GM18951 (cell line): ENCODE data around the gene FAM83B.

Source experiments
- POLR2A ChIP-seq: IDR thresholded peaks from 4 replicates; pipeline ENCODE4 v1.6.1; 2011; ENCODE audit warnings: mild to moderate bottlenecking; ENCODE audit not compliant: insufficient read length, insufficient read depth; ENCODE audit errors: extremely low read depth
- in situ Hi-C: fragments of 300-500 bp; cut with MboI; formaldehyde crosslinking; loops from one replicate; pipeline ENCODE4 v1.12.0; 2022; ENCODE audit warnings: low sequenced_read_pairs, mixed read lengths, inconsistent platforms; ENCODE audit not compliant: unreplicated experiment

Gene FAM83B

GRCh38 chr6:54835176-54835575 lies 11.4 kb upstream of the FAM83B start:
- no peak for TF ChIP-seq POLR2A
- in situ Hi-C loops: no loop called here

- no peak for TF ChIP-seq POLR2A
- in situ Hi-C loops: no loop called here
Observed at GRCh38 chr6:54846857-54847674, 495 bp downstream of the FAM83B start.

DNA sequence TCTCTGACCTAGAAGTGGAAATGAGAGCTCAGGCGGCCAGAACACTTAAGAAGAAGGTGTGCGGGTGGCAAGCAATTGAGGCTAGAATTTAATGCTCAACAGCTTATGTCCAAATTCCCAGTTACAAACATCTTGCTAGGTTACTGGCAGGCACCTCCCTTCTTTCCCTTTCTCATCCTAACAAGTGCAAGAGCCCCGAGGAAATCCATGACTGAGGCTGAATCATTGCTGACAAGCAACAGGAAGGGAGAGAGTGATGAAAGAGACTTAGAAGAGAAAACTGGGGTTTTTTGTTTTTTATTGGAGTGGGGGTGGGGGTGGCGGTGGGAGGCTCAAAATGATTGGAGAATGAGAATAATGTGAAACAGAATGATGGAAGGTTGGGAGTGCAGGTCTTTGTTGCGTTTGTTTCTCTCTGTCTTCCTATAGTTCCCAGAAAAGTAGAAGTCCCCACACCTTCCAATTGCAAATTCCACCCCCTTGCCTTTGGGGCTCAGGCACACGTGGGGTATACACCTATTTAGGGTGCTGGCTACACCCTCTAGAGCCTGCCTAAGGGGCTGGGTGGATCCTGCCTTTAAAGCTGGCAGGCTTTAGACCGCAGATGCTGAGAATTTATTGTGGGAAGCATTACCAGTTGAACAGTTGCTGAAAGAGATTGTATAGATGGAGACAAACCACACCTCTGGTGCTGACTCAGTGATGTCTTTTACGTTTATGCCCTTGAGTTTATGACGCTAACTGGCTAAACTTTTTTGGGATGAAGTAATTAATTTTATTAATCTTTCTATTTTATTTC lies 1.4 kb downstream of the FAM83B start:
- TF ChIP-seq POLR2A: no peak
- in situ Hi-C loops: no loop called here

DNA sequence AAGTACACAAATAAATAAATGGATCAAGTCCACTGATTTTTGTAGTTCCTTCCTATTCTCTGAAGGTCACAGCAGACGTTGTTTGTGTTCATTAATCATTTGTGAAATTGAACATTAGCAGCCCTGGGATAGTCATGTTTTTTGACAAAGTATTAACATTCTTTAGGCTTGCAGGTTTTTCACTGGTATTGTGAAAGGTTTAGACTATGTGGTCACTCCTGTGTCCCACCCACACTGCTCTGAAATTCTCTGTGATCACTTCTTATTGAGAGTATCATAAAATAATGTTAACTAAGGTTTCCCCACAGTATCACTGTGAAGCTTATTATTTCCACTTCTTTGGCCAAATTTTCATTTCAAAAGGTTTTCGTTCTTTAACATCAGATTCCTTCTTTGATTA lies 3.5 kb downstream of the FAM83B start:
- in situ Hi-C loops: no loop called here

DNA sequence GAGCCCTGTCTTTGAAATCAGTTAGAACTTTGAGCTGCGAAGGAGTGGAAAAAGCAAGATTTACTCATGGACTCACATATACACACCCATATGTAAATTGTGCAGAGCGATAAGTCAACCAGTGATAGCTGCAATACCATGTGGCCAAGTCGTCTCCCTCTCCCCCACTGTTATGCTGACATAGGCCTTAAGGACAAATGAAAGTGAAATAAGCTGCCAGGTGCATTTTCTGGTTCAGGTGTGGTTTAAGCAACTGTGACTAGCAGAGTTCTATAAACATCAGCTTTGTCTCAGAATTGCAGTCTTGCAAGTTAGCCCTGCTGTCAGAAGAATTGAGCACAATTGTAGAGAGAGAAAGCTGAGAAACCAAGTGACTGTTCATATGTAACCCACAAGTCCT lies 9.6 kb downstream of the FAM83B start:
- in situ Hi-C loops: no loop called here
- TF ChIP-seq POLR2A: no peak

More for the DNA sequence above, 3.5 kb downstream of the FAM83B start:
- TF ChIP-seq POLR2A: no peak

DNA sequence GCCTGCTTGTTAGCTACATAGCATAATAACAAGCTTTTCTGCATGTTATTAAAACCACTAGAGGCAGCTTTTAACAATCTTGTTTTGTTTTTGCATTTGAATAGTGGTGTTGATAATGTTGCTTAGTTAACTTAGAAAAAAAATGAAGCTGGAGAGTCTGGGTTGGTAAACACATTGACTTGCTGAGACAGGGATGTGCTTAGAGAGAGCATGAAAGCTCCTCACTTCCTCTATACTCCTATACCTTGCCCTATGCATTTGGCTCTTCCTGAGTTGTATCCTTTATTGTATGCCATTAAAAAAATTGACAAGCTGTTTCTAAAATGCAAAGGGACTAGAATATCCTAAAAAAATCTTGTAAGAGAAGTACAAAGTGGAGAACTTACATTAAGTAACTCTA lies 13.6 kb downstream of the FAM83B start:
- TF ChIP-seq POLR2A: no peak
- in situ Hi-C loops: no loop called here

DNA sequence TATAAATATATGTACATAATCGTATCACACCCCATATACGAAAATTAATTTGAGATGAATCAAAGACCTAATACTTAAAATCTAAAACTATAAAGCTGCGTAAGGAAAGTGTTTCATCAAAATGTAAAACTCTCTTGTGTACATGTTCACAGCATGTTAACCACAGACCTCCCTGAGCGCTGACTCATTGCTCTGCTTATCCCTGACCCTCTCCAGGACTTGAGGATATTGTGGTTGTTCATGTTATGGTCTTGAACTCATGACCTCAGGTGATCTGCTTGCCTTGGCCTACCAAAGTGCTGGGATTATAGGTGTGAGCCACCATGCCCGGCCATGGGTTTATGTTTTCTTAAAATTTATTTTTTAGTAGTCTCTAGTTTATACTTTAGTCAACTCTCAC lies 14.2 kb downstream of the FAM83B start:
- in situ Hi-C loops: no loop called here

DNA sequence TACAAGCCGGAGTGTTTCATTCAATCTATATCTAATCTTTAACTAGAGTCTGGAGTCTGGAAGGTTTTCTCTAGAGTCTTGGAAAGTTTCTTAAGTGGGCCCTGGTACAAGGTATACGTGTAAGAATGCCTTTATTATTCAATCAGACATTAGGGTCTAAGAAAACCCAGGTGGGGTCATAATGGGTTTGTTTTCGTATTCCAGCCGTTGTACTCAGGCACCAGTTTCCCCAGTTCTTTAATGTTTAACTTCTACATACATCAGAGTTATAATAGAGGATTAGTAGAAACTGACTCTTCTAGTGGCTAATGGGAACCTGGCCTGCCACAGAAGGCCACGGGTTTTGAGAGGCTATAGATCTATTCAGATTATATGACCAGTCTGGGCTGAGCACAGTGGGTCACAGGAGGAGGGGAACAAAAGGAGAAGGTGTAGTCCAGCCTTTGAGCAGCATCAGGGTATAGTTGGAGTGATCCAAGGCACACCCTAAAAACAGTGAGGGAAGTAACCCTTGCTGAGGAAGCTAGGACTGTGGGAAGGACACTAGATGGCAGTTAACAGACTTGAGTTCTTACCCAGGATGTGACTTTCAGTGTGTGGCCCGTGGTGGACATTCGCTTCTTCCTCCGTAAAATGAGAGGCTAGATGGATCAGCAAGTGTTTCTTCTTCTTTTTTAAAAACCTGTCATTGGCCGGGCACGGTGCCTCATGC lies 15.5 kb downstream of the FAM83B start:
- in situ Hi-C loops: no loop called here
- TF ChIP-seq POLR2A: no peak

More for the DNA sequence above, 14.2 kb downstream of the FAM83B start:
- TF ChIP-seq POLR2A: no peak

GRCh38 chr6:54864272-54864671 lies 17.7 kb downstream of the FAM83B start:
- no peak for TF ChIP-seq POLR2A
- in situ Hi-C loops: no loop called here

- in situ Hi-C loops: no loop called here
- TF ChIP-seq POLR2A: no peak
Observed at GRCh38 chr6:54865091-54865631, 18.6 kb downstream of the FAM83B start.

DNA sequence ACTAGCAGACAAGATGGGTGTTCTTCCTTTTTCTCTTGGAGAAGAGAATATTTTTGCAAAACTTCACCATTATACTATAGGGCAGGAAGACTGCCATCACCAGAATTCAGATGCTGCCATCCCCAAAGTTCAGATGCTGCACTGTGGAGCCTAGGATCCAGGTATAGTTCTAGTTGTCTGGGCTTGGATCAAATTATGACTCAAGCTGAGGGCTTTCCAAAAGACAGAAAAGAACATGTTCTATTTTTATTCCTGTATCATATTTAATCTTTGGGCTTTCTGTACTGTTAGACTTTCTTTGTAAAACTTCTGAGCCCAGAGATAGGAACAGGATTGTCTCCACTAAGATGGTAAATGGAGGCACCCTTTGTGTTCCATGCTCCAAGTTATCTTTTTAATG lies 22.0 kb downstream of the FAM83B start:
- TF ChIP-seq POLR2A: no peak
- in situ Hi-C loops: no loop called here

DNA sequence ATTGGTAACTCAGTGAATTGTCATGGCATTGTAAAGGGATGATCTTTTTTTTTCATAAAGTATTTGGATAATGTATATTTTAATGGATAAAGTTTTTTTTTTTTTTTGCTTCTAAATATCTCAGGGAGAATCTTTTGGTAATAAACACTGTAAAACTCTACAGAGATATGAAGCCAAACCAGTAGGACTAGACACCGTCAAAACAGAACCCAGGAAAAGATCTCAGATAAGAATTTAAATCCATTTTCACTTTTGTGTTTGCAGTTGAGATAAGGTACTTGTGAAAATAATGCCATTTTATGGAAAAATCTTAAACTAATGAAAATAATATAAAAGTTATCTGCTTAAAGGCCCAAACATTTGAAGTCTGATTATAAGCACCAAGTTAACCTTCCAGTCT lies 27.0 kb downstream of the FAM83B start:
- TF ChIP-seq POLR2A: no peak
- in situ Hi-C loops: no loop called here
